Esophagus squamous epithelium (tissue), 5 donors: ENCODE data around the gene ASAP2. TPM values are rescaled to one million over a fixed set of nuclear protein-coding genes. Genes with fewer than 3 reads are reported as not detected.

ENCODE experiments used
- DNase-seq: peaks from one replicate; lab custom pipeline; 2025; lab: John Stamatoyannopoulos, UW
- H3K27ac ChIP-seq, 4 donors: fragments of 200-600 bp; sonication (generic); one replicate each; pipeline ENCODE4 v1.5.1; 2016 to 2019; ENCODE audit warnings: mild to moderate bottlenecking in 1 of 4
- H3K27me3 ChIP-seq, 4 donors: fragments of 200-600 bp; sonication (generic); 1 replicate in 3 of 4; 2 replicates in 1 of 4; pipeline versions ENCODE4 v1.5.1 to v1.6.0; 2017 to 2021; ENCODE audit warnings: antibody characterized with exemption in 1 of 4
- H3K36me3 ChIP-seq, 3 donors: fragments of 200-600 bp; sonication (generic); one replicate each; pipeline ENCODE4 v1.5.1; 2016 to 2019
- H3K4me1 ChIP-seq, 3 donors: fragments of 200-600 bp; sonication (generic); one replicate each; pipeline ENCODE4 v1.5.1; 2017 to 2019
- H3K4me3 ChIP-seq, 4 donors: fragments of 200-600 bp; sonication (generic); 1 replicate in 3 of 4; 2 replicates in 1 of 4; pipeline ENCODE4 v1.5.1; 2016 to 2019; ENCODE audit warnings: mild to moderate bottlenecking in 2 of 4, moderate library complexity in 1 of 4
- H3K9me3 ChIP-seq, 3 donors: fragments of 200-600 bp; sonication (generic); one replicate each; pipeline ENCODE4 v1.5.1; 2016 to 2019
- POLR2A ChIP-seq, 4 donors: fragments of 450-650 bp; IDR thresholded peaks; one replicate each; pipeline ENCODE4 v1.6.1; 2017; ENCODE audit warnings: antibody characterized with exemption in 4 of 4, mild to moderate bottlenecking in 4 of 4, moderate library complexity in 3 of 4
- WGBS, 2 donors: methylation state at CpG; one replicate each; pipeline ENCODE4 v1.1.5; 2018; 5-methylcytosine and 5-hydroxymethylcytosine counted together
- intact Hi-C: fragments of 100-400 bp; cut with DNase I; formaldehyde crosslinking; loops from one replicate; pipeline ENCODE4 v1.15.0; 2022
- total RNA-seq, 4 donors: library from RNA; depleted of rRNA; stranded (reverse); fragments of >200 nt; gene quantifications; one replicate each; pipeline ENCODE4 v1.1.0, GENCODE V29; 2016
- TF ChIP-seq, protein P1 (sequence below), 6 experiments: fragments of 450-650 bp in 4 of 6; fragments of 200-600 bp in 2 of 6; sonication (generic) in 2 of 6; IDR thresholded peaks; one replicate each; pipeline ENCODE4 v1.5.1; 2016 to 2019; ENCODE audit warnings: antibody characterized with exemption in 6 of 6, mild to moderate bottlenecking in 4 of 6, moderate library complexity in 4 of 6
- donor health status: DM: yes; HTN: yes; CAD: no.

The ASAP2 gene
- total RNA-seq, 4 donors from 2014 or later = 3.3 to 15.3 (median 6.9) TPM

DNA sequence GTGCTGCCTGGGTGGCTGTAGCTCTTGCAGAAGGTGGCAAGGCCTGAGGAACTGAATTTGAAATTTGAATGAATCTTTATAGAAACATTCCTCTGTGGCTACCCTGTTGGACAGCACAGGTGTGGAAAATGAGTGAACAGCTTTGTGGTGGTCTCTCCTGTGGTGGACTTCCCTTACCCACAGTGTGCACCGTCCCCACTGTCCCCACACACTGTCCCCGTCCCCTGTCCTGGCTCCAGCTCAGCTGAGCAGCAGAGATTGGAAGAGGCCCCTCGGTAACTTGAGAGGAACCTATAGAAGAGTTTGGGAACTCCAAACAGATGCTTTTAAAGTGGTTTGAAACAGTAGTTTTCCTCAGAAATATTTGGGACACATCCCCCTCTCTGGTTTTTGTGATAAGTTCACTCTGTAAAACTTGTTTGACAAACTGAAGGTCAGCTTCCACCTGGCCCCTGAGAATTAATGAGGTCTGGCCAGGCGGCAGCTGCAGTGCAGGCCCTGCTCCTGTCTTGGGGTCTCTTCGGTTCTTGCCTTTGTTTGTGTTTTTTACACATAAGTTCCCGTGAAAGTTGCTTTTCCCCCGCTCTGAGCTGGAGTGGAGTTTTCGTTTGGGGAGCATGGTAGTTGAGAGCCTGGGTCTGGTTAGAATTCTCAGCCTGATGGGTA, 63.2 kb downstream of the ASAP2 start:
- Histone ChIP-seq H3K36me3 (no peaks in the 10 kb centered on the region), H3K27me3 (no peaks in the 10 kb centered on the region), H3K4me1 (peaks cover 0 to 11% (median 0%) of the 10 kb centered on the region in 3 donors), H3K9me3 (peaks cover 0 to 4% (median 0%) of the 10 kb centered on the region in 3 donors), H3K27ac (no peak overlapping the region), H3K4me3 (no peak overlapping the region)
- DNase-seq = no peak
- intact Hi-C loops = no loop called here
- TF ChIP-seq POLR2A (IDR thresholded peaks at IDR 0.05) = no peak
- TF ChIP-seq, protein P1, sequence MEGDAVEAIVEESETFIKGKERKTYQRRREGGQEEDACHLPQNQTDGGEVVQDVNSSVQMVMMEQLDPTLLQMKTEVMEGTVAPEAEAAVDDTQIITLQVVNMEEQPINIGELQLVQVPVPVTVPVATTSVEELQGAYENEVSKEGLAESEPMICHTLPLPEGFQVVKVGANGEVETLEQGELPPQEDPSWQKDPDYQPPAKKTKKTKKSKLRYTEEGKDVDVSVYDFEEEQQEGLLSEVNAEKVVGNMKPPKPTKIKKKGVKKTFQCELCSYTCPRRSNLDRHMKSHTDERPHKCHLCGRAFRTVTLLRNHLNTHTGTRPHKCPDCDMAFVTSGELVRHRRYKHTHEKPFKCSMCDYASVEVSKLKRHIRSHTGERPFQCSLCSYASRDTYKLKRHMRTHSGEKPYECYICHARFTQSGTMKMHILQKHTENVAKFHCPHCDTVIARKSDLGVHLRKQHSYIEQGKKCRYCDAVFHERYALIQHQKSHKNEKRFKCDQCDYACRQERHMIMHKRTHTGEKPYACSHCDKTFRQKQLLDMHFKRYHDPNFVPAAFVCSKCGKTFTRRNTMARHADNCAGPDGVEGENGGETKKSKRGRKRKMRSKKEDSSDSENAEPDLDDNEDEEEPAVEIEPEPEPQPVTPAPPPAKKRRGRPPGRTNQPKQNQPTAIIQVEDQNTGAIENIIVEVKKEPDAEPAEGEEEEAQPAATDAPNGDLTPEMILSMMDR (IDR thresholded peaks at IDR 0.05) = no peak
- 78 to 79% methylated on average over 8 of the region's 8 CpGs for WGBS, 2 donors

DNA sequence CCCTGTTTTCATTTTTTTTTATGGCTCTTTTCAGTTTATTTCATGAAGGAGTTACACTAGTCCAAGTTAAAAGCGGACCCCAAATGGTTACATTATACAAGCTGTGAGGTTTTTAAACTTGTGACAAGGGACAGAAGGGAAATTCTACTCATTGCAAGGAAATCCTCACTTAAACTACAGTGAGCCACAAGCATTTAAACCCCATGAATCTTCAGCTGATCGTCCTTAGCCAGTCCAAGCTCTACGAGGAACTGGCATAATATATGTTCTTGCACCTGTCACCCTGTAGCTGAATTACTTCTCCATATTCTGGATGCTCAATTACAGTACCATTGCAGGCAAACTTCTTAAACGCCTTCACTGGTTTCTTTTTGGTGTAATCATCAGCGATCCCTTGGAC, 64.5 kb downstream of the ASAP2 start:
- DNase-seq = no peak
- H3K9me3 ChIP-seq = peaks cover 0 to 4% (median 0%) of the 10 kb centered on the region in 3 donors
- H3K27me3 ChIP-seq = no peaks in the 10 kb centered on the region
- no peaks in the 10 kb centered on the region for H3K36me3 ChIP-seq
- H3K27ac ChIP-seq = no peak overlapping the region
- WGBS, 2 donors = 65 to 91% methylated on average over 5 of the region's 5 CpGs
- TF ChIP-seq, protein P1 (IDR thresholded peaks at IDR 0.05) = no peak
- TF ChIP-seq POLR2A (IDR thresholded peaks at IDR 0.05) = no peak
- intact Hi-C loops = no loop called here
- peaks cover 0 to 24% (median 9%) of the 10 kb centered on the region in 3 donors for H3K4me1 ChIP-seq
- H3K4me3 ChIP-seq = no peak overlapping the region

DNA sequence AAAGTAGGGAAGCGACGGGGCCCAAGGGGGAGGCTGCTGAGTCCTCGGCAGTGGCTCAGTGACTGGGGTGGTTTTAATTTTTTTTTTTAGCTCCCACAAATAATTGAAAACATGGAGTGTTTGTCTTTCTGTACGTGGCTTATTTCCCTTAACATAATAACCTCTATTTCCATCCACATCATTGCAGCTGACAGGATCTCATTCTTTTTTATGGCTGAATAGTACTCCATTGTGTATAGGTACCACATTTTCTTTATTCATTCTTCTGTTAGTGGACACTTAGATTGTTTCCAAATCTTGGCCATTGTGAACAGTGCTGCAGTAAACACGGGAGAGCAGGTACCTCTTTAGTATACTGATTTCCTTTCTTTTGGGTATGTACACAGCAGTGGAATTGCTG, 65.1 kb downstream of the ASAP2 start:
- no peak for DNase-seq
- Histone ChIP-seq H3K4me1 (peaks cover 0 to 30% (median 11%) of the 10 kb centered on the region in 3 donors), H3K9me3 (peaks cover 0 to 4% (median 0%) of the 10 kb centered on the region in 3 donors), H3K27ac (no peak overlapping the region), H3K36me3 (no peaks in the 10 kb centered on the region), H3K27me3 (no peaks in the 10 kb centered on the region), H3K4me3 (no peak overlapping the region)
- TF ChIP-seq, protein P1 (IDR thresholded peaks at IDR 0.05) = no peak
- no peak for TF ChIP-seq POLR2A (IDR thresholded peaks at IDR 0.05)
- WGBS, 2 donors = 94 to 96% methylated on average over 5 of the region's 5 CpGs
- intact Hi-C loops = no loop called here

DNA sequence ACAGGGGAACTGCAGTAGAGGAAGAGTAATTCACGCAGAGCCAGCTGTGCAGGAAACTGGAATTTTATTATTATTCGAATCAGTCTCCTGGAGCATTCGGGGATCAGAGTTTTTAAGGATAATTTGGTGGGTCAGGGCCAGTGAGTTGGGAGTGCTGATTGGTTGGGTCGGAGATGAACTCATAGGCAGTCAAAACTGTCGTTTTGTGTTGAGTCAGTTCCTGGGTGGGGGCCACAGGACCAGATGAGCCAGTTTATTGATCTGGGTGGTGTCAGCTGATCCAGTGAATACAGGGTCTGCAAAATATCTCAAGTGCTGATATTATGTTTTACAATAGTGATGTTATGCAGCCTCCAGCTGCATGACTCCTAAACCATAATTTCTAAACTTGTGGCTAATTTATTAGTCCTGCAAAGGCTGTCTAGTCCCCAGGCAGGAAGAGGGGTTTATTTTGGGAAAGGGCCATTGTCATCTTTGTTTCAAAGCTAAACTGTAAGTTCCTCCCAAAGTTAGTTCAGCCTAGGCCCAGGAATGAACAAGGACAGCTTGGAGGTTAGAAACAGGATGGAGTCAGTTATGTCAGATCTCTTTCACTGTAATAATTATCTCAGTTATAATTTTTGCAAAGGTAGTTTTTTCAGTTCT, 67.0 kb downstream of the ASAP2 start:
- 66 to 76% methylated on average over 5 of the region's 5 CpGs for WGBS, 2 donors
- TF ChIP-seq, protein P1 (IDR thresholded peaks at IDR 0.05) = no peak
- TF ChIP-seq POLR2A (IDR thresholded peaks at IDR 0.05) = no peak
- H3K9me3 ChIP-seq = peaks cover 0 to 4% (median 0%) of the 10 kb centered on the region in 3 donors

DNA sequence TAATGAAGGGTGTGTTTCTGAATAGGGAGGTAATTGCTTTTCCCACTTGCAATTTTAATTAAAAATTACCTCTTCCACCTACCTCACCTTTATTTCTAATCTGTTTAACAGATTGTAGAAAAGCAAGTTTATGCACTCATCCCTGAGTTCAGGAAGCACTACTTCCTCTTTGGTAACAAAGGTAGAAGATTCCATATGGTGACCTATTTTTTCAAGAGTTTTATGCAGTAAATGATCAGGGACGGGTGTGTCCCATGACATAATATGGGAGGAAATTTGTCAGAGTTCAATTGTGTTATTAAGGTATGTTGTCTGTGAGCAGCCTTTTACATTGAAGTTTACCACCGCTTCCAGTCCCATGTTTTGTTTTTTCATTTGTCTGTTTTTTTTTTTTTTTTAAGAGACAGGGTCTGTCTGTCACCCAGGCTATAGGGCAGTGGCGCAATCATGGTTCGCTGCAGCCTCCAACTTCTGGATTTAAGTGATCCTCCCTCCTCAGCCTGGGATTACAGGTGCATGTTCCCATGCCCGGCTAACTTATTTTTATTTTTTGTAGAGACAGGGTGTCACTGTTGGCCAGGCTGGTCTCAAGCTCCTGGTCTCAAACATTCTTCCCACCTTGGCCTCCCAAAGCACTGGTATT, 68.2 kb downstream of the ASAP2 start:
- H3K27ac ChIP-seq = peak overlapping the region in 2 of 4 donors; percentile 40 to 48
- peaks cover 0 to 43% (median 15%) of the 10 kb centered on the region in 3 donors for H3K4me1 ChIP-seq
- WGBS, 2 donors = 78 to 83% methylated on average over 5 of the region's 5 CpGs
- H3K27me3 ChIP-seq = no peaks in the 10 kb centered on the region
- TF ChIP-seq, protein P1 (IDR thresholded peaks at IDR 0.05) = no peak
- no peak for TF ChIP-seq POLR2A (IDR thresholded peaks at IDR 0.05)
- intact Hi-C loops = no loop called here
- H3K36me3 ChIP-seq = no peaks in the 10 kb centered on the region
- H3K4me3 ChIP-seq = no peak overlapping the region
- DNase-seq = no peak
- H3K9me3 ChIP-seq = peaks cover 0 to 4% (median 0%) of the 10 kb centered on the region in 3 donors

More for the DNA sequence above, 67.0 kb downstream of the ASAP2 start:
- Histone ChIP-seq H3K4me1 (peaks cover 0 to 37% (median 15%) of the 10 kb centered on the region in 3 donors), H3K4me3 (no peak overlapping the region), H3K27ac (no peak overlapping the region), H3K36me3 (no peaks in the 10 kb centered on the region), H3K27me3 (no peaks in the 10 kb centered on the region)
- DNase-seq = no peak
- intact Hi-C loops = no loop called here
